NCI-H446 treated with DMSO at 0.1 percent for 48 hours (cell line): ENCODE measurements around the gene CEP170B.
"Not testable (repeated sequence)": the region's sequence is repeated elsewhere in the genome, so short reads cannot be mapped to it uniquely, and the experiment has no call there.

Experiments used
- DNase-seq: peaks from one replicate; lab custom pipeline; 2025; lab: John Stamatoyannopoulos, UW

The CEP170B gene

DNA sequence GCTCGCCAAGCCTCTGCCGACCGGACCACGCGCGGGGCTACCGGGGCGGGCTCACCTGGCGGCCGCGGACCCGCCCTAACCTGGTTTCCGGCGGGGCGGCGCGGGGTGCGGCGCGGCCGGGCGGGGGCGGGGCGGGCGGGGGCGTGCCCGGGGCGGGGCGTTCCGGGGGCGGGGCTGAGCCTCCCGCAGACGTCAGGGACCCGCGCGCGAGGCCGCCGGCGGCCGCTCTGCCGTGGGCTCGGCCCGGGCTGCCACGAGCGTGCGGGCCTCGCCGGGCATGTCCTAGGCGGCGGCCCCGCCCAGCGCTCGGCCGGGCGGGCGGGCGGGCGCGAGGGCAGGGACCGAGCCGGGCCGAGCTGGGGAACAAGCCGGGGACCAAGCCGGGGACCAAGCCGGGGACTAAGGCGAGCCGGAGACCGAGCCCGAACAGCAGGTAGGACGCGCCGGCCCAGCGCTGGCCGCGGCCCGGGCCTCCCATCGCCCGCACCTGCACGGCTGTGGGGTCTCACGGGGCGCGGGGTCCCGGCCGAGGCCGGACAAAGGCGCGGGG is at the start of gene CEP170B:
TSS of gene CEP170B (plus strand) at position 188 of the 550 bp plus-strand sequence. CDS start 3,183 bp downstream, outside the sequence.
- DNase-seq: no peak

DNA sequence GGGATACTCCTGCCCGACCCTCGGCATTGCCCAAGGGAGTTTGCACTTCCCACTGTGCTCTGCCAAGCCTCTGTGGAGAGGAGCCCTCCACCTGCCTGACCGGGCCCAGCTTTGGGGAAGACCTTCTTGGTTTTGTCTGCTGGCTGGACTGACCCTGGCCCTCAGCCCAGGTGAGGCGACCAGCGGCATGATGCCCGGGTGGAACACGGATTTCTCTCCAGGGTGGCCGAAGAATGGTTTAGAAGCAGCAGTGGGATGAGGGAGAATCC is 48.5 kb upstream of the CEP170B start:
- DNase-seq: no peak

DNA sequence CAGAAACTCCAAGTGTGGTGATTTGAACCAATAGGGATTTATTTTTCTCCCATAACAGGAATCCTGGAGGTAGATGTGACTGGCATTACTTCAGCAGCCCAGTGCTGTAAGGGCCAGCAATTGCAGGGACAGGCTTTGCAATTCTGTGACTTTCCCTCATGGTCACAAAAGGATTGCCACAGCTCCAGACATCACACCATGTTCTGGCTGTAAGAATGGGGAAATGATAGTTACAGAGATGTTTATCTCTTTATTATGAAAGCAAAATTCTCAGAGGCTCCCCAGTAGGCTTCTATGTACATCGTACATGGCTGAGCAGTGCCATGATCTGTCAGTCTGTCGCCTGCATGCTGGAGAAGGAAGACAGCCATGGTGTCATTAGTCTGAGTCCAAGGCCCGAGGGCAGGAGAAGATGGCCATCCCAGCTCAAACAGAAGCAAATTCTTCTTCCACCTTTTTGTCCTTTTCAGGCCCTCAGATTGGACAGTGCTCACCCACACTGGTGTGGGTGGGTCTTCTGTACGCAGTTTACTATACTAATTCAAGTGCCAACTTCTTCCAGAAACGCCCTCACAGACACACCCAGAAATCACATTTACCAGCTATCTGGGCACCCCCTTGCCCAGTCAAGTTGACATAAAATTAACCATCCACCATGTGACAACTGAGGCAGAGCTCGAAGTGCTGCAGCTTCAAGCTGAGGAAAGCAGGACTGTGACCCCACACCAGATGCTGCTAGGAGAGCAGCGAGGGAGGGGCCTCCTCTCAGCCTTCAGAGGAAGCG is 46.9 kb upstream of the CEP170B start:
- DNase-seq: no peak

DNA sequence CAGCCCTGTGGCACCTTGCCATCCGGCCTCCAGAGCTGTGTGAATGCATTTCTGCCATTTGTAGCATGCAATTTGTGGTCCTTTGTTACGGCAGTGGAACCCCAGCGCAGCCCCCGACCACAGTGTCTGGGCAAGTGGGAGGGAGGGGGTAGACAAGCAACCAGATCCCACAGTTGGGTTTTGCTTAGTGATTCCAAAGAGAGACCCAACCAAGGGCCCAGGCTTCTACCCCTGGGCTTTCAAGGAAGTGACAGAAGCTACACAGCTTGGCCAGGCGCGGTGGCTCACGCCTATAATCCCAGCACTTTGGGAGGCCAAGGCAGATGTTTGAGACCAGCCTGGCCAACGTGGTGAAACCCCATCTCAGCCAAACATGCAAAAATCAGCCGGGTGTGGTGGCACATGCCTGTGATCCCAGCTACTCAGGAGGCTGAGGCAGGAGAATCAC is 46.3 kb upstream of the CEP170B start:
- DNase-seq: no peak

DNA sequence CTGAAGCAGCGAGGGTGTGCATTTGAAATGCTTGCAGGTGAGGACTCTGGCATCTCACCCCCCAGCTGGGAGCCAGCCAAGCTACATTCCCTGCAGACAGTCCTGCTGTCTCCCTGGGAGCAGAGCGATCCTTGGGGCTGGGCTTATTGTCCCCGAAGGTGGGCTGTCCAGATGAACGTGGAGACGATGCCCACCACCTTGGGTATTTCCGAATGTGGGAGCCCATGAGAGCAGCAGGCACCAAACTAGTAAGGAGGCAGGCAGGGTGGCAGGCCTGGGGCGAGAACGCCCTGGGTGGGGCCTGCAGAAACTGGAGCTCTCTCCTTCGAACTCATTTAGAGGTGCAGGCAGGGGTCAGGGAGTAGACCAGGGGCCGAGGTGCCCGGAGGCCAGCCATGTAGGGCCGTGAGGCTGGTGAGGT is 45.7 kb upstream of the CEP170B start:
- DNase-seq: no peak

DNA sequence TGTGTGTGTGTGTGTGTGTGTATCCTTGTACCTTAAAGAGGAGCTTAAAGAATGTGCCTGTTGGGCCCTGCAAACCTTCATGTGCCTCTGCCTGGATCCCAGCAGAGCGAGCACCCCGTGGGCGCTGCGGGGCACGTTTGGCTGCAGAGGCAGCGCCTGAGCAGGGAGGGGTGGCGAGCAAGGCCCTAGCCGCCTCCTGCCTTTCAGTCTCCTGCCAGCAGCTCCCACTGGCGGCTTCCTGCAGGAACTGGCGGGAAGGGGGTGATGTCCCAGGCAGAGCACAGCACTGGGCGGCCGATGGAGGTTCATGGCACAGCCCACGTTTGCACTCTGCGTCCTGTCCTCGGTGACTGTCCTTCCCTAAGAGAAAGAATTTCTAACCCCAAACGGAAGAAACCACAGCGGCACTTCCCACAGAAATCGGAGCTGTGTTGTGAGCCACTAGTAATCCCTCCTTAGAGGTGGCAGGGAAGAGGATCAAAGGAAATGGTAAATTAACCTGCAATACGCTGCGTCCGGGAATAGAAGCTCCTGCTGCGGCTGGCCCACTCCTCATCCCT is 44.3 kb upstream of the CEP170B start:
- DNase-seq: no peak

DNA sequence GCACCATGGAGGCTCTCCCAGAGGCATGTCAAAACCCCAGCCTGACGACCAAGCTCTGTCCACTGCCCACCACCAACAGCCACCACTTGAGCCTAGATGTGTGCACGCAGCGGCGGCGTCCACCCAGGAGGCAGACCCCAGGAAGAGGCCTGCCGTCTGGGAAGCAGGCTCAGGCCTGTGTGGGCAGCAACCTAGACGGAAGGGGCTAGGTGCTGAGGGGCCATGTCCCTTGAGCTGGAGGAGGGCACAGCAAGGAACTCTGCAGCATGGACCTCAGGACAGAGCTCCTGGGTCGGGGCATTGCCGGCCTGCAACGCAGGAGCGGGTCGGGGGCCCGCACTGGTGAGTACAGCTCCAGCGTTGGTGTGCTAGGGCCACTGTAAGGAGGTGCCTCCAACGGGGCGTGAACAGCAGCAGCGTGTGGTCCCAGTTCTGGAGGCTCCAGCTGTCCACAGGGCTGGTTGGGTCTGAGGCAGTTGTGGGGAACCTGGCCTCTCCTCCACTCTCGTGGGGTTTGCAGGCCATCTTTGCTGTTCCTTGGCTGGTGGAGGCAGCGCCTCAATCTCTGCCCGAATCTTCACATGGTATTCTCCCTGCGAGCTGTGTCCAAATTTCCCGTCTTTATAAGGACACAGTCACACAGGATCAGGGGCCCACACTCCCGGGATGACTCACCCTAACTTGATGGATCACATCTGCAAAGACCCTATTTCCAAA is 43.7 kb upstream of the CEP170B start:
- no peak for DNase-seq

DNA sequence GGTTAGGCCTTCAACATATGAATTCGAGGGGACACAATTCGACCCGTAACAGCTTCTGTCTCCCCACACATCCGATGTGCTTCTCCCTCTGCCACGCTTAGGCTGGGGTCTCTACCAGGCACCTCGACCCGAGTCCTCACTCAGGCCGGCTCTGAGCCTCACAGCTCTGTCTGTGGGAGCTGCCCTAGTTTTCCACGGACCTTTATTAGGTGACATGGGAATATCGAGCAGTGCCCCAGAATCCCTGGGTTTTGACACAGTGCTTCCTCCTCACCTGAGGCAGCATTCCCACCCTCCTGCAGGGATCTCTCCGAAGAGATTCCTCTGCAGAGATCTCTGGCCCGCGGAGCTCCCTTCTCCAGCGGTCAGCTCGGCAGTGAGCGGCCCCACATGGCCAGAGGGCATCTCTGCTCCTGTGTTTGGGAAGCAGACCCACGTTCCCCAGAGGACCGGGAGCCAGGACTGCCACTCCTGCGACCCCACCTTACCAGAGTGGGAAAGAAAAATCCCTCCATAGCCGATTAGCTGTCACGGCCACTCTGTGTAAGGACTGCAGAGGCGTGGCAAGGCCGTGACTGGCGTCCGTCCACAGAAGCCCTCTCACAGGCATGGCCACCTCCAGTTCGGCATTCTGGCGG is 43.0 kb upstream of the CEP170B start:
- DNase-seq: no peak

DNA sequence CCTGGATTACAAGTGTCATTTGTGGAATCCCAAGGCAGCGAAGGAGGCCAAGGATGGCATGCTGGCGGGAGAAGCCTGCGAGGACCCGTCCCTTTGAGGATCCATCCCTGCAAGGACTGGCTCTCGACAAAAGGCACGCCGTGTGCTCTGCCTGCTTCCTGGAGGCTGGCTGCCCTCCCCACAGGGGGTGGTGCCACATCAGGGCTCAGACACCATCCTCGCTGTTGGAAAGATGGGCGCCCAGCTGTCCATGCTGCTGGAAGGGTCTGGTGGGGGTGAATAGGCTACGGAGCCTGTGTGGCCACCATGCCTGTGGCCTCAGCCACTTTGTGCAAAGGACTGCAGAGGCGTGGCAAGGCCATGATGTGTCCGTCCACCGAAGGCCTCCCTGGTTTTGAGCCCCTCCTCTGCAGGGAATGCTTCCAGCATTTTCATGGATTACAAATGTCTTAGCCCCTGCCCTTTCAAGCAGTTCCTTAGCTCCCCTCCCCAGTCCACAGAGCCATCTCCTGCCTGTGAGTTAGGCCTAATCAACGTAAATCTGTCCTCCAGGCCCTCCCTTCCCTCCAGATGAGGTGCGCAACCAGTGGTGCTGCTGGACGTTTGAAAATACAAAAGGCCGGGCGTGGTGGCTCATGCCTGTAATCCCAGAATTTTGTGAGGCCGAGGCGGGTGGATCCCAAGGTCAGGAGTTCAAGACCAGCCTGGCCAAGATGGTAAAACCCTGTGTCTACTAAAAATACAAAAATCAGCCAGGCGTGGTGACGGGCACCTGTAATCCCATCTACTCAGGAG is 42.0 kb upstream of the CEP170B start:
- no peak for DNase-seq

DNA sequence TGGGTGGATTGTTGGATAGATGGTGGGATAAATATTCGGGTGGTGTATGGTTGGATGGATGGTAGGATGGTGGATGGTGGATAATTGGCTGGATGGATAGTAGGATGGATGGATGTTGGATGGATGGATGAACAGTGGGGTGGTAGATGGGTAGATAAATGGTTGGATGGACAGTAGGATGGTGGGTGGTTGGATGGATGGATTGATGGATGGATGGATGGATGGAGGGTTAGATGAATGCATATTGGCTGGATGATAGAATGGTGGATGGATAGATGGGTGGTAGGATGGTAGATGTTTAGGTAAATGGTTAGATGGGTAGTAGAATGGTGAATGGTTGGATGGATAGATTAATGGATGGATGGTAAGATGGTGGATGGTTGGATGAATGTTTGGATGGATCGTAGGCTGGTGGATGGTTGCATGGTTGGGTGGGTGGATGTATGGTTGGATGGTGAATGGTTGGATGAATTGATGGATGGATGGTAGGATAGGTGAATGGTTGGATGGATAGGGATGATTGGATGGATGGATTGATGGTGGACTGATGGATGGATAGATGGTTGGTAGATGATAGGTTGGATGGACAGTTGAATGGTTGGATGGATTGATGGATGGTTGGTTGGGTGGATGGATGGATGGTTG is 40.6 kb upstream of the CEP170B start:
- no peak for DNase-seq

DNA sequence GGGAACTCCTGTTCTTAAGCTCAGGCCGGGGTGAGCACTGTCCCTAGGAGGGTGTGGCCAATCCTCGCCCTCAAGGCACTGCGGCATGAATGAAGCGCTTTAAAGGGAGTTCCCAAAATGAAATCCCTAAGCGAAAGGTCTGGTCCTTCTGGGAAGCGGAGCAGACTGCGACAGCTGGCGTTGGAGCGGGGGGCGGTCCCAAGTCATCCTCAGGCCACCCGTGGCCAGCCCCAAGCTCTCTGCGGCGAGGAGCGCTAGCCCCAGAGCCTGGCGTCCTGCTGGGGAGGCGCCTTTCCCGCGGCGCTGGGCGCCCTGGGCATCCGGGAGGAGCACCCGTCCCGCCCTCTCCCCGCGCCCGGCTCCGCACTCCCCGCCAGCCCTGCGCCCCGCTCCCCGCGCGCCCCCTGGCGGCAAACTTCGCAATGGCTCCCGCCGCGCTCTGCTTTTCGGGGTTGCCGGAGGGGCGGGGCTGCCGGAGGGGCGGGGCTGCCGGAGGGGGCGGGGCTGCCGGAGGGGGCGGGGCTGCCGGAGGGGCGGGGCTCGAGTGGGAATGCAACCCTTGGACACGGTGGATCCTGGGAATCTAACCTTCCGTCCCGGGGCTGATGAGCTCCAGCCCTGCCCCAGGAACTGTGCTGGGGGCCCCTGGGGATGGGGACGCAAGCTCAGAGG is 38.7 kb upstream of the CEP170B start:
- peak; percentile 68 for DNase-seq

DNA sequence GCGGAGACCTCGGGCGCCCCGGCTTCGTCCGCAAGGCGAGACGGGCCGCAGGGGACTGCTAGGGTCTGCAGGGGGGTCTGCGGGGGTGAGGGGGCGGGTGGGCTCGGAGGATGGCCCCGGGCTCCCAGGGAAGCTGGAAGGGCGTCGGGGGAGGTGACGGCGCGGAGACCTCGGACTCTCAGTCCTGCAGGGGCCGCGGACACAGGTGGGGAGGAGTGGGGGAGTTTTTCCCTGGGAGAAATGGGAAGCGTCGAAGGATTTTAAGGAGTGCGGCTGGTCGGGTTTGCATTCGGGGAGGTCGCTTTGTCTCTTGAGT is 38.2 kb upstream of the CEP170B start:
- DNase-seq: no peak

DNA sequence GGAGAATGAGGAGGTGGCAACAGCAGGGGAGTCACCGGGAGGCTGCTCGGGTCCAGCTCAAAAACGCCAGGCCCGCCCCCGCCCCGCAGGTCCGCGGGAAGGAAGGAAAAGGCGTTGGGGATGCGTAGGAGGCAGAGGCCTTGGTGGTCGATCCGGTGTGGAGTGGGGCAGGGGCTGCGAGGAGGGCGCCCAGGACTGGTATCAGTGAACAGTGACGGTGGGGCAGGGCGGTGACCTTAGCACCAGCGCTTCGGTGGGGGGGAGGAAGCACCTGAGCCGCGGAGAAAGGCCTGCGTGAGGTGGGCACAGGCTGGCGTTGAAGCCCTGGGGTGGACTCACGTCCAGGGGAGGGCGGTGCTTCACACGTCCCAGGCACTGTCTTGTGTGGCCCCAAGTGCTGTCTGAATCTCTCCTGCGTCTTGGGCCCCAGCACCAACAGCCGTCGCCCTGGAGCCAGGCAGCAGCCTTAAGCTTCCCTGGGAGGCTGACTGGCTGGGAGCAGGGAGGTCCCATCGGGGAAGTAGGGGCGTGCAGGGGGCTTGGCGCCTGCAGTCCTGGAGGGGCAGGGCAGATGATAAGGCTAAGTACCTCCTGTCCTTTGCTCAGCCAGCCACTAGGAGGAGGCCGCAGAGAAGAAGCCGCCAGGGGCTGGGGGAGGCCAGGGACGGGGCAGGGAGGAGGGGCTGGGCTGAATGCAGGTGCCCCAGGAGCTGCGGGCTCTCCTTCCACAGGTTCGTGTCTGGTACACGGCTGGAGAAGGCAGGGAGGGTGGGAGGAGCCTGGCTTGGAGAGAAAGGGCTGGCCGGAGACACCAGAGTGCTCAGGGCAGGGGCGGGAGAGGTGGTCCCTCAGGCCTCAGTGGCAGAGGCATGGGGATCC is 37.7 kb upstream of the CEP170B start:
- no peak for DNase-seq

DNA sequence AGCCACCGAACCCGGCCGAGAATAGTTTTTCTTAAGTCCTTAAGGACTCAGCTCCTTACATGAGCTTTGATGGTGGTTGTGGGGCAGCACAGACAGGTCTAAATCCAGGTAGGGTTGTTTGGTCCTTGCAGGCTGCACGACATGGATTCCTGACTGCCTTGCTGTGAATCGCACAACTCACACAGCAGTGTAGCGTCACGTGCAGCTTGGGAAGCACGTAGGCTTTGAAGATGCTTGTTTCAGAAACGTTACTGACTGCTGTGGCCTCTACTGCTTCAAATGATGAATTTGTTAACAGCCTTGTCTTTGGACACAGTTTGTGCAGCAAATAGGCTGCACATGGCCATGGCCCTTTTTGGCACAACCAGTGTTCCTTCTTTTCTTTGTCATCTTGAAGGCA is 34.3 kb upstream of the CEP170B start:
- no peak for DNase-seq

DNA sequence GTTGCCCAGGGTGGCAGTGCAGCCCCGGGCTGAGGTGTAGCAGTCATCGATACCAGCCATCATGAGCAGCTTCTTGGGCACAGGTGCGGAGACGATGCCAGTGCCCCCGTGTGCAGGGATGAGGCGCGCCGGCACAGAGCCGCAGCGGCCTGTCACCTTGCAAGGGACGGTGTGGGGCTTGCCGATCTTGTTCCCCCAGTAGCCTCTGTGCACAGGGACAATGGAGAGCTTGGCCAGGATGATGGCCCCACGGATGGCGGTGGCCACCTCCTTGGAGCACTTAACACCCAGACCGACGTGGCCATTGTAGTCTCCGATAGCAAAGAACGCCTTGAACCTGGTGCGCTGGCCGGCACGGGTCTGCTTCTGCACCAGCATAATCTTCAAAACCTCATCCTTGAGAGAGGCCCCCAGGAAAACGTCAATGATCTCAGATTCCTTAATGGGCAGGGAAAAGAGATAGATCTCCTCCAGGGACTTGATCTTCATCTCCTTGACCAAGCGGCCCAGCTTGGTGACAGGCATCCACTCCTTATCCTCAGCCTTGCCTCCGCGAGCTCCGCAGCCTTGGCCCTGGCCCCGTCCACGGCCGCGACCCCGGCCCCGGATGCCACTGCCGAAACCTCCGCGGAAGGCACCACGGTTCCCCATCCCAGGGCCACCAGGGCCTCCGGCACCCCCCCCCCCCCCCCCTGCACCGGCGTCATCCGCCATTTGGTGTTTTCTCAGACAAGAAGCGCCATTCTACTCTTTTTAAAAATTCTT is 28.7 kb upstream of the CEP170B start:
- DNase-seq: not testable (repeated sequence)

DNA sequence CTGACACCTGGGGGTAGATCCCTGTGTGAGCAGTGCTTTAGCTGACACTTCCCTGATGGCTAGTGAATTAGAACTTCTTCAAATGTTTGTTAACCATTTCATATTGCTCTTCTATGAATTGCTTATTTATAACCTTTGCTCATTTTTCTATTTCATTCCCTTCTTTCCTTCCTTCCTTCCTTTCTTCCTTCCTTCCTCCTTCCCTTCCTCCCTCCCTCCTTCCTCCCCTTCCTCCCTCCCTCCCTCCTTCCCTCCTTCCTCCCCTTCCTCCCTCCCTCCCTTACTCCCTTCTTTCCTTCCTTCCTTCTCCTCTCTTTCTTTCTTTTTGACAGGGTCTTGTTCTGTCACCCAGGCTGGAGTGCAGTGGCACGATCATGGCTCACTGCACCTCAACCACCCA is 23.3 kb upstream of the CEP170B start:
- no peak for DNase-seq

DNA sequence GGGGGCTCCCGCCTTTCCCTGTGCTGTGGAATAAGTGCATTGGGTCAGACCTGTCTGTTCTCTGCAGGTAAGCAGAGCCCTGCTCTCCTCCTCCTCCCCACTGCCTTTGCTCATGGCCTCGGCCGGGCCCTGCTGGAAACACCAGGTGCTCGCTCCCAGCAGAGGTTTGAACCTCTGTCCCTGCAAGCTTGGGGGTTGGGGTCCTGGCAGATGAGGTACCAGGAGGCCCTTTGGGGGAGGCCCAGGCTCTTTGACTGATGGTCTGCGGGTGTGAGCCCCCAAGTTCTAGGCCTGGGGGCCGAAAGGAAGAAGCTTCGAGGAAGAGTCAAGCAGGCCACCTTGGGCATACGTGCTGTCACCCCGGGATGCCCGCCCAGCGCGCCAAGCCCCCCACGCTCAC is 22.1 kb upstream of the CEP170B start:
- DNase-seq: no peak

DNA sequence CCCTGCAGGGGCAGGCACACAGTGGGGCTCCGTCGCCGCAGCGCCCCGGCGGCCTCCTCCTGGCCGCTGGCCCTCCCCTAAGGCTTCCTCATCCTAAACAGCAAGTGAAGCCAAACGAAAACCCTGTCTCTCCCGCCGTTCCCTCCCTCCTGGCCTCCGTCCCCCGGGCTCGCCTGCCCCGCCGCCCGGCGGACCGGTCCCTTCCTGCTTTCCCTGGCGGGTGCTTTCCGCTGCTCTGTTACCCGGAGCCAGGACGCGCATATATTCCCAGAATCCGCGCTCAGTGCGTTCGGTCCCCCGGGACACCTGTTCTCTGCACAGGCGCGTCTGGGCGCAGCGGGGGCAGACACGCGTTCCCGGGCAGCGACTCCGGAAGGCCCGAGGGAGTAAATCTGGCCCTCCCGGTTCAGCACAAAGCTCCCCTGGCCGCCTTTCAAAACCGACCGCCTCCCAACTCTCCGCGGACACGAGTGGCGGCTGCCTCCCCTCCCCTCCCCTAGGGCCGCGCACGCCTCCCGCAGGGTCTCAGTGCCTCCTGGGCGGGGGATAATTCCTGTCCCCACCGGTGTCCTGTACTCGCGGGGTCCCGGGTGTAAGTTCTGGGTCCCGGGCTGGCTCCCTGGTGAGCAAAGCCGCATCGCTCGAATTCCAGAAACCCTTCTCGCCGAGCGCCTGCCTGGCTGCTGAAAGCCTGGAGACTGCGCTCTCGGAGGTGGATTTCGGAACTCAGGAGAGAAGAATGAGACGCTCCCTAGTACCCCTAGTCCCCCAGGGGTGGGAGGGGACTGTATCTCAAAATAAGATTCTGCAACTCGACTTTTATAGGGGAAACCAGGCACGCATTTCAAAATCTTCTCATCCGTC is 21.4 kb upstream of the CEP170B start:
- no peak for DNase-seq
